Lung (tissue), 16 donors: ENCODE data around the gene OR5AR1. TPM values are rescaled to one million over a fixed set of nuclear protein-coding genes. Genes with fewer than 3 reads are reported as not detected.

Experiments used
- ATAC-seq: fragments of 200-7000 bp; cut with Tn5 transposase; one replicate; pipeline ENCODE4 v1.9.1; 2020; ENCODE audit warnings: moderate number of reproducible peaks; ENCODE audit not compliant: insufficient read depth, low FRiP score
- DNase-seq, 3 donors: peaks; one replicate each; pipeline ENCODE4 v3.0.0-alpha.2; 2013 to 2017
- H3K27ac ChIP-seq, 2 donors: one replicate each; pipeline ENCODE4 v1.5.1; 2013; ENCODE audit warnings: mild to moderate bottlenecking in 2 of 2, moderate library complexity in 2 of 2, control low read depth in 1 of 2, inconsistent platforms in 1 of 2, low read depth in 1 of 2, low read length in 1 of 2
- H3K27me3 ChIP-seq, 3 donors: one replicate each; pipeline ENCODE4 v1.5.1; 2013; ENCODE audit warnings: low read length in 2 of 3; ENCODE audit not compliant: control insufficient read depth in 3 of 3, insufficient read depth in 3 of 3
- H3K36me3 ChIP-seq, 4 donors: one replicate each; pipeline ENCODE4 v1.5.1; 2013; ENCODE audit warnings: low read length in 4 of 4, mild to moderate bottlenecking in 1 of 4, moderate library complexity in 1 of 4; ENCODE audit not compliant: control insufficient read depth in 4 of 4, insufficient read depth in 4 of 4
- H3K4me1 ChIP-seq, 5 donors: one replicate each; pipeline ENCODE4 v1.5.1; 2013; ENCODE audit warnings: low read length in 5 of 5, mild to moderate bottlenecking in 2 of 5, moderate library complexity in 1 of 5; ENCODE audit not compliant: control insufficient read depth in 5 of 5, insufficient read depth in 5 of 5
- H3K4me3 ChIP-seq: one replicate; pipeline ENCODE4 v1.5.1; 2013; ENCODE audit warnings: mild to moderate bottlenecking, control low read depth, moderate library complexity
- H3K9ac ChIP-seq, 2 donors: one replicate each; pipeline ENCODE4 v1.5.1; 2013; ENCODE audit warnings: low read length in 2 of 2, control low read depth in 1 of 2; ENCODE audit not compliant: insufficient read depth in 1 of 2
- H3K9me3 ChIP-seq, 4 donors: one replicate each; pipeline ENCODE4 v1.5.1; 2013; ENCODE audit warnings: low read length in 3 of 4, mild to moderate bottlenecking in 1 of 4, moderate library complexity in 1 of 4; ENCODE audit not compliant: control insufficient read depth in 4 of 4, insufficient read depth in 3 of 4
- WGBS, 2 donors: extraction: QIAGEN DNeasy Blood & Tissue Kit; methylation state at CpG; one replicate each; pipeline ENCODE4 v1.1.7; 2013; 5-methylcytosine and 5-hydroxymethylcytosine counted together
- long read RNA-seq, 5 donors: transcript quantifications; one replicate each; lab custom pipeline, GENCODE V29; 2026
- polyA plus RNA-seq, 2 donors: library from polyadenylated mRNA; stranded (reverse); fragments of 200-250 nt; gene quantifications; one replicate each; pipeline ENCODE4 v1.2.1, GENCODE V29; 2013
- total RNA-seq, 2 donors: library from RNA; depleted of rRNA in 1 of 2; stranded (reverse); fragments of >200 nt in 1 of 2; gene quantifications; one replicate each; pipeline ENCODE4 v1.2.1, GENCODE V29; 2014 to 2021
- TF ChIP-seq, protein P1 (sequence below): IDR thresholded peaks from 2 replicates; pipeline ENCODE4 v1.5.1; 2012; ENCODE audit warnings: mild to moderate bottlenecking; ENCODE audit errors: control extremely low read depth, extremely low read depth
- donor health status: control.
- donor health status: control.
- donor health status: Bipolar disorder and iron deficiency.
- donor health status: healthy.
- donor health status: DM: yes; HTN: yes; CAD: no.

OR5AR1 gene
- not detected for total RNA-seq
- not detected for polyA plus RNA-seq
- long read RNA-seq, donor 1, result 0 reads
- long read RNA-seq, donor 2, result 0 reads
- long read RNA-seq, donor 3, result 0 reads
- long read RNA-seq, donor 4, result 0 reads
- long read RNA-seq, donor 5, result 0 reads

DNA sequence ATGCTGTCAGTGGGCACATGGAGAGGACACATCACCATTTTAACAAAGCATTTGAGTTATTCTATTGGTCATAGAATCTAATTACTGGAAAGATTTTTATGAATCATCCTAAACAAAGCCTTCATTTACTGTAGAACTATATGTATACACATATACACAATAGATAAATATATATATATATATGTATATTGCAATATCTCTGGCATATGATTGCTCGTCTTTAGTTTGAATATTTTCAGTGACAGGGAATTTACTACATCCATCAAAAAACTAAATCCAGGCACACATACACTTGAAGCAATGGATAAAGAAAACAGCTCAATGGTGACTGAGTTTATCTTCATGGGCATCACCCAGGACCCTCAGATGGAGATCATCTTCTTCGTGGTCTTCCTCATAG lies at the start of gene OR5AR1:
Gene OR5AR1, plus strand, starts transcription at position 301 of the 400 bp plus-strand sequence. Its CDS starts 0 bp downstream, at position 301.
- Histone ChIP-seq H3K36me3 (no peaks in the 10 kb centered on the region), H3K27ac (no peak within 1 kb of the TSS), H3K9me3 (peaks cover 0 to 2% (median 0%) of the 10 kb centered on the region in 4 donors), H3K4me1 (no peaks in the 10 kb centered on the region), H3K9ac (no peak within 1 kb of the TSS), H3K27me3 (no peaks in the 10 kb centered on the region), H3K4me3 (no peak within 1 kb of the TSS)
- DNase-seq, result no peak
- TF ChIP-seq, protein P1, sequence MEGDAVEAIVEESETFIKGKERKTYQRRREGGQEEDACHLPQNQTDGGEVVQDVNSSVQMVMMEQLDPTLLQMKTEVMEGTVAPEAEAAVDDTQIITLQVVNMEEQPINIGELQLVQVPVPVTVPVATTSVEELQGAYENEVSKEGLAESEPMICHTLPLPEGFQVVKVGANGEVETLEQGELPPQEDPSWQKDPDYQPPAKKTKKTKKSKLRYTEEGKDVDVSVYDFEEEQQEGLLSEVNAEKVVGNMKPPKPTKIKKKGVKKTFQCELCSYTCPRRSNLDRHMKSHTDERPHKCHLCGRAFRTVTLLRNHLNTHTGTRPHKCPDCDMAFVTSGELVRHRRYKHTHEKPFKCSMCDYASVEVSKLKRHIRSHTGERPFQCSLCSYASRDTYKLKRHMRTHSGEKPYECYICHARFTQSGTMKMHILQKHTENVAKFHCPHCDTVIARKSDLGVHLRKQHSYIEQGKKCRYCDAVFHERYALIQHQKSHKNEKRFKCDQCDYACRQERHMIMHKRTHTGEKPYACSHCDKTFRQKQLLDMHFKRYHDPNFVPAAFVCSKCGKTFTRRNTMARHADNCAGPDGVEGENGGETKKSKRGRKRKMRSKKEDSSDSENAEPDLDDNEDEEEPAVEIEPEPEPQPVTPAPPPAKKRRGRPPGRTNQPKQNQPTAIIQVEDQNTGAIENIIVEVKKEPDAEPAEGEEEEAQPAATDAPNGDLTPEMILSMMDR, result no peak
- WGBS, 2 donors, result 76 to 84% methylated on average over 2 of the region's 2 CpGs
- no peak for ATAC-seq

DNA sequence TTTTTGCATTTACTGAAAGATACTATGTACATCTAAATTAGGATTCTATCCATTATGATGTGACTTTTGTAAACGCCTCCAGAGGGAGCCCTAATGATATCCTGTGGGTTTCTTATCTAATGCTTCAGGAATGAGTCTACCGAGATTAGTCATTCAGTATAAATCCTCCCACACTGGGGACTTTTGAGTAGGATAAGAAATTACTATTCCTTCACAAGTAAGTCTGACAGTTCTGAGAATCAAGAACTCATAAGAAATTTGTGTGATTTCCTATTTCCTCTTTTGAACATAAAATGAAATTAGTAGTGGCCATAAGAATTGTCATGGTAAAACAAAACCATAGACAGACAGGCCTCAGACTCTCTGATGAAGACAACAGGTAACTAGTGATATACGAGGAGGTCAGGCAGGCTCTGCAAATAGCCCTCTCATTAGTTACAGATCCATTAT lies 38.8 kb upstream of the OR5AR1 start:
- 7 to 8% methylated on average over 3 of the region's 3 CpGs for WGBS, 2 donors
- no peak overlapping the region for H3K9ac ChIP-seq
- H3K27ac ChIP-seq, result no peak overlapping the region
- no peaks in the 10 kb centered on the region for H3K9me3 ChIP-seq
- no peak overlapping the region for H3K4me3 ChIP-seq
- peak in 2 of 3 donors; percentile 30 to 42 for DNase-seq
- no peaks in the 10 kb centered on the region for H3K36me3 ChIP-seq
- no peaks in the 10 kb centered on the region for H3K4me1 ChIP-seq
- TF ChIP-seq, protein P1, result no peak
- ATAC-seq, result peak; percentile 77
- H3K27me3 ChIP-seq, result no peaks in the 10 kb centered on the region

DNA sequence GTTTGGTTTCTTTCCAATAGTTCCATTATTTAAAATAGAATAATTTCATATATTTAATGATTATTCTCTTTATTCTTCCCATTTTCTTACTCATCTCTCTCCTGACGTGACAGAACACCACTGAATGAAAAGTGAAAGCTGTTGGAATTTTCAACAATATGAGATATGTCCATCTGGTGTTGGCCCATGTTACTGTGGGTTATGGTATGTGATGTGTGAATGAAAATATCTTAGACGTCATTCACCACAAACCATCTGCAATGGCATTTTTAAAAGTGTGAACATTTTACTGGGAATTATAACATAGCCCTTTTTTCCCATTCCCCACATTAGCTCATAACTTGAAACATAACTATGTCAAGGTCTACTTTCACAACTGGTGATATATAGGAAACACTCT lies 37.5 kb upstream of the OR5AR1 start:
- TF ChIP-seq, protein P1, result no peak
- DNase-seq (no peak), ATAC-seq (no peak)
- Histone ChIP-seq H3K27me3 (no peaks in the 10 kb centered on the region), H3K36me3 (no peaks in the 10 kb centered on the region), H3K4me1 (no peaks in the 10 kb centered on the region), H3K27ac (no peak overlapping the region), H3K9me3 (no peaks in the 10 kb centered on the region), H3K4me3 (no peak overlapping the region), H3K9ac (no peak overlapping the region)
- WGBS, 2 donors, result 46 to 61% methylated on average over 2 of the region's 2 CpGs

DNA sequence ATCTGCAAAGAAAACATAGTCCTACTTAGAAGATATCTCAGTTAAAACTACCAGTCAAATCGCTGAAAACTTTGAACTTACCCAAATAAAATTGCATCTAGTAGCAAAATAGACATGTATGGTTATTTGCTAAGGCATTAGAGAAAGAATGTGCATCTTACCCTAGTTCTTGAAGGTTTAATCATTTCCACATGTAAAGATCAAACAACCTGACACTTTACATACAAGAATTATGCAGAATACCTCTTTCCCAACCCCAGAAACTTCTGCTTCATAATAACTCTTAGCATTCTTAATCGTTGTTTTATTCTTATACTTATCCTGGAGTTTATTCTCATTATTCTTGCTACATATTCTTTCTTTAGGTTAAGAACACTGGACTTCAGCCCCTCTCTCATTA lies 31.2 kb upstream of the OR5AR1 start:
- no peaks in the 10 kb centered on the region for H3K9me3 ChIP-seq
- TF ChIP-seq, protein P1, result no peak
- ATAC-seq (no peak), DNase-seq (no peak)
- H3K4me1 ChIP-seq, result no peaks in the 10 kb centered on the region
- no peaks in the 10 kb centered on the region for H3K36me3 ChIP-seq
- H3K27ac ChIP-seq, result no peak overlapping the region
- H3K9ac ChIP-seq, result no peak overlapping the region
- no peaks in the 10 kb centered on the region for H3K27me3 ChIP-seq
- H3K4me3 ChIP-seq, result no peak overlapping the region
- WGBS, 2 donors, result 73 to 80% methylated on average over 2 of the region's 2 CpGs
